Progenitor cell of endocrine pancreas (in vitro differentiated cells): ENCODE results near the gene RALGPS2. TPM values are rescaled to one million over a fixed set of nuclear protein-coding genes. Genes with fewer than 3 reads are reported as not detected.

Experiments
- DNase-seq: peaks from one replicate; pipeline ENCODE4 v3.0.0; 2021; ENCODE audit warnings: low spot score; ENCODE audit not compliant: unreplicated experiment
- H3K27ac Mint-ChIP-seq: 2 replicates; pipeline ENCODE4 v1.8.0; 2021; ENCODE audit warnings: mild to moderate bottlenecking, moderate library complexity, mixed read lengths
- H3K27me3 Mint-ChIP-seq: 2 replicates; pipeline ENCODE4 v1.8.0; 2021; ENCODE audit warnings: mixed read lengths
- H3K36me3 Mint-ChIP-seq: 2 replicates; pipeline ENCODE4 v1.8.0; 2022; ENCODE audit warnings: mixed read lengths; ENCODE audit not compliant: insufficient read depth
- H3K4me1 Mint-ChIP-seq: 2 replicates; pipeline ENCODE4 v1.8.0; 2021; ENCODE audit warnings: low read depth, mixed read lengths
- H3K4me3 Mint-ChIP-seq: 2 replicates; pipeline ENCODE4 v1.8.0; 2021; ENCODE audit warnings: low read depth, mild to moderate bottlenecking, moderate library complexity, mixed read lengths
- H3K9me3 Mint-ChIP-seq: 2 replicates; pipeline ENCODE4 v1.8.0; 2021; ENCODE audit warnings: low read depth, mixed read lengths
- total RNA-seq: library from RNA; stranded (reverse); gene quantifications from 2 replicates; pipeline ENCODE4 v1.2.1, GENCODE V29; 2021
- TF ChIP-seq, protein P1 (sequence below): fragments of 200-600 bp; sonication (generic); IDR thresholded peaks from one replicate; pipeline ENCODE4 v1.5.0; 2021; ENCODE audit warnings: antibody characterized with exemption, mild to moderate bottlenecking; ENCODE audit not compliant: unreplicated experiment

Gene RALGPS2
- total RNA-seq, 1 donor from 2014 or later = 58.9 TPM

DNA sequence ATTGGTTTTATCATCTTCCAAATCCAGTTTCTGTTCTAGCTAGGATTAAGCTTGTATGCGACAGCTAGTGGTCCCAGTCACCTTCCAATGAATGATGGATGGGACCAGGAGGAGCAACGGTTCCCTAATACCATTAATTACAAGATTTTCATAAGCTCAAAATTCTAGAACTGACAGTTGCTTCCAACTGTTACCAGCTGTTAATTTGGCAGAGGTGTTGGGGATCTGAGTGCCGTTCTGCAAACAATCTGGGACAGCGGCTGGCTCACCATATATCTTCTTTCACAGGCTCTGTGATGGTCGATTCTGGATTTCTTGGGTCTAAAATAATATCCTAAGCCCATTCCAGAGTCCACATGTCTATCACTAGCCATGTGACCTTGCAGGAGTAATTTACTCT lies 34.5 kb upstream of the RALGPS2 start:
- TF ChIP-seq, protein P1, sequence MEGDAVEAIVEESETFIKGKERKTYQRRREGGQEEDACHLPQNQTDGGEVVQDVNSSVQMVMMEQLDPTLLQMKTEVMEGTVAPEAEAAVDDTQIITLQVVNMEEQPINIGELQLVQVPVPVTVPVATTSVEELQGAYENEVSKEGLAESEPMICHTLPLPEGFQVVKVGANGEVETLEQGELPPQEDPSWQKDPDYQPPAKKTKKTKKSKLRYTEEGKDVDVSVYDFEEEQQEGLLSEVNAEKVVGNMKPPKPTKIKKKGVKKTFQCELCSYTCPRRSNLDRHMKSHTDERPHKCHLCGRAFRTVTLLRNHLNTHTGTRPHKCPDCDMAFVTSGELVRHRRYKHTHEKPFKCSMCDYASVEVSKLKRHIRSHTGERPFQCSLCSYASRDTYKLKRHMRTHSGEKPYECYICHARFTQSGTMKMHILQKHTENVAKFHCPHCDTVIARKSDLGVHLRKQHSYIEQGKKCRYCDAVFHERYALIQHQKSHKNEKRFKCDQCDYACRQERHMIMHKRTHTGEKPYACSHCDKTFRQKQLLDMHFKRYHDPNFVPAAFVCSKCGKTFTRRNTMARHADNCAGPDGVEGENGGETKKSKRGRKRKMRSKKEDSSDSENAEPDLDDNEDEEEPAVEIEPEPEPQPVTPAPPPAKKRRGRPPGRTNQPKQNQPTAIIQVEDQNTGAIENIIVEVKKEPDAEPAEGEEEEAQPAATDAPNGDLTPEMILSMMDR = no peak
- Mint-ChIP-seq H3K9me3 (no peaks in the 10 kb centered on the region), H3K4me3 (no peak overlapping the region), H3K27ac (no peak overlapping the region), H3K4me1 (no peaks in the 10 kb centered on the region), H3K36me3 (no peaks in the 10 kb centered on the region), H3K27me3 (no peaks in the 10 kb centered on the region)
- DNase-seq = no peak

DNA sequence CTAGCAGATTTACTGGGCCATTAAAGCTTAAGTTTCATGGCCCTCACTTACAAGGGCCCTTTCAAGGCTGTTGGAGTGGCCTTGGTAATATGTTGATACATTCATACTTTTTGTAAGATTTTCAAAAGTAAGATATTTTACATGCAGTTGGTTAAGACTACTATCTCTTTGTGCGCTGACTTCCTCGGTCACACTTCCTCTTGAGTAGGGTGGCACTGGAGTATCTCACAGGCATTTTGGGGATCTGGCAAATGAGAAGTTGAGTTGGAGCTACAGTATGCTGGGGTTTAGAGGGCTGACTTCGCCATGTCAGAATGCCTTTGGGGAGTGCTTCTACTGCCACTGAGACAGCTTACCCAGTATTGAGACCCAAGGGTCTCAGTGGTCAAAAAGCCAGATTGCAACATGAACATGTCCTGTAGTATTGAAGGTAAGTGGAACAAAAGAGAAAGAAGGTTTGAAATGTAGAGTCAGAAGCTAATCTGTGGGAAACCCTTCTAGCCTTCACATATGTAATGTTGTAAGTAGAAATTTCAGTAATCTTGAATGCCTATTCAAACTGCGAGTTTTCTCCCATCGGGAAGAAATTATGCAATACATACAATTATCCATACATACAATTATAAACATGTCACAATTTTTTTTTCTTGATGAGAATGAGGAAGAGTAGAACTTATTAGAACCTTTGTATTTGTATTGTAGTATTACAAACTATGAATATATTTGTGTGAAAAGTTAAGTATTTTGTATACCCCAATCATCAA lies 32.3 kb upstream of the RALGPS2 start:
- Mint-ChIP-seq H3K9me3 (no peaks in the 10 kb centered on the region), H3K27me3 (no peaks in the 10 kb centered on the region), H3K4me3 (no peak overlapping the region), H3K27ac (no peak overlapping the region), H3K4me1 (no peaks in the 10 kb centered on the region), H3K36me3 (no peaks in the 10 kb centered on the region)
- DNase-seq = no peak
- TF ChIP-seq, protein P1 = no peak

DNA sequence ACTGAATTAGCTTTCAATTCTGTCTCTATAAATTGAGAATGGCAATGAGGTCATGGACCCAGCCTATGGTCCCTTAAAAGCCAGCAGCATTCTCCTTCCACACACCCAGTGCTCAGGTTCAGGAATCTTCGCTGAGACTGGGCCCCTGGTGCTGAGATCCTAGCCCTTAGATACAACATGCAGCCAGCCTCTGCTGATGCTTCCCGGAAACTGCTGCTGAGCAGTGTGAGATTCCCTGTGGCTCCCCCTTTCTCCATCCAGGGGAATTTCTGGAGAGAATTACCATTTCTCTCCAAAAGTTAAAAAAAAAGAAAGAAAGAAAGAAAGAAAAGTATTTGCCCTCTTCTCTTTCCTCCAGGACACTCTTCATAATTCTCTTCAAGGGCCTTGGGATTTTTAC lies 31.7 kb upstream of the RALGPS2 start:
- no peaks in the 10 kb centered on the region for H3K4me1 Mint-ChIP-seq
- DNase-seq = no peak
- no peaks in the 10 kb centered on the region for H3K27me3 Mint-ChIP-seq
- no peak overlapping the region for H3K27ac Mint-ChIP-seq
- H3K4me3 Mint-ChIP-seq = no peak overlapping the region
- no peaks in the 10 kb centered on the region for H3K36me3 Mint-ChIP-seq
- TF ChIP-seq, protein P1 = no peak
- H3K9me3 Mint-ChIP-seq = no peaks in the 10 kb centered on the region

DNA sequence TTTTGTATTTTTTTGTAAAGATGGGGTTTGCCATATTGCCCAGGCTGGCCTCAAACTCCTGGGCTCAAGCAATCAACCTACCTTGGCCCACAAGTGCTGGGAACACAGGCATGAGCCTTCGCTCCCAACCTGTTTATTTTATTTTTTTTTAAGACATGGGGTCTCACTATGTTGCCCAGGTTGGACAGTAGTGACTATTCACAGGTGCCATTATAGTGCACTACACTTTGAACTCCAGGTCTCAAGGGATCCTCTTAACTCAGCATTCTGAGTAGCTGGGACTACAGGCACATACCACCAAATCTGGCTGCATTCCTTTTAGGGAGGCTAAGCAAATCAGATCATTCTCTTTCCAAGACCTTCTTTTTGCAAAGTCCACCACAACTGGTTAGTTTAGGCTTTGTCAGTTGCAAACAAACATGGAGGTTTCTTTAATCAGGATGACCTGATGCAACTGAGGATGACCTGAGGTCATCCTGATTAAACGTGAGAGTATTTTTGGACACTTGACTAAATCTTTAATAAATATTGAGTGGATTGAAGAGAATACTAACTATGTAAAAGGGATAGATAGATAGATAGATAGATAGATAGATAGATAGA lies 30.0 kb upstream of the RALGPS2 start:
- TF ChIP-seq, protein P1 = no peak
- Mint-ChIP-seq H3K4me1 (no peaks in the 10 kb centered on the region), H3K27me3 (no peaks in the 10 kb centered on the region), H3K27ac (no peak overlapping the region), H3K36me3 (no peaks in the 10 kb centered on the region), H3K9me3 (no peaks in the 10 kb centered on the region), H3K4me3 (no peak overlapping the region)
- no peak for DNase-seq

DNA sequence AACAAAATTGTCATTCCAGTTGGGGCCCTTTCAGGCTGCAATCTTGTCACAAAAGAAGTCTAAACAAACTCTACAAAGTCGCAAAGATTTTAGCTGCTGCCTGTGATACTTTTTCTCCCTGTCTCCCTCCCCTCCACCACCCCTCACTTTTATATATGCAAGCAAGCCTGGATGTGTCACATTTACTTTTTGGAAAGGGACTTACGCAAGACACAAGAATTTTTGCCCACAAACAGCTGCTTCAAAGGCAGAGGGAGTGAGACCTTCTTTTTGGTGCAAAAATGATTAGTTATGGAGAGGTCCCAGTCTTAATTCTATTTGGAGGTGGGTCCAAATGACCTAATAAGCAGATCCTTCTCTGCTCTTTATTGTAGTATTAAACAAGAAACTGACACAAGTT lies 22.9 kb upstream of the RALGPS2 start:
- no peaks in the 10 kb centered on the region for H3K4me1 Mint-ChIP-seq
- no peaks in the 10 kb centered on the region for H3K27me3 Mint-ChIP-seq
- no peak overlapping the region for H3K4me3 Mint-ChIP-seq
- no peaks in the 10 kb centered on the region for H3K36me3 Mint-ChIP-seq
- no peak overlapping the region for H3K27ac Mint-ChIP-seq
- H3K9me3 Mint-ChIP-seq = no peaks in the 10 kb centered on the region
- TF ChIP-seq, protein P1 = no peak
- DNase-seq = no peak
